Stimulated activated CD4-positive, alpha-beta T cell treated with anti-CD3 and anti-CD28 coated beads, Interleukin-1b, Interleukin-23, amount 100 ng/mL, for 1 hour (primary cell): ENCODE data around the gene HTR2A.

Source experiments
- DNase-seq, 2 donors: peaks; one replicate each; pipeline ENCODE4 v3.0.0-alpha.2; 2020; ENCODE audit warnings: low read depth in 2 of 2

The HTR2A gene

GRCh38 chr13:46871557-46871956 lies 25.3 kb downstream of the HTR2A start:
- no peak for DNase-seq

DNA sequence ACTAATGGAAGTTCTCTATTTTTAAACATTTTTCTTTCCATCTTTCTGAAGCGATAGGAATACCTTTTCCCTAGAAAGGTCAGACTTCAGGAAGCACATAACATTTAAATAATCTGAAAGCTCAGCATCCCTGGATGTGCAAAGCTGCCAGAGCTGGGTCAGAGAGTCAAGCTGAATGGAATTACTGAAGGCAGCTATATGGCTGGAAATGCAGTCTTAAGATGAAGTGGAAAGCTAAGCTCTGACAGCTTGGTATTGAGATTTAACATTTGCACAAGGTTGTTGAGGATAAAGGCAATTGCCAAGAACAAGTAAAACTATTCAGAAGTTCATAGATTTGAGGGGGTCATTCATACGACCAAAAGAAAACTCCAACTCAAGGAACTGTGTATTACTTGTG lies 28.8 kb downstream of the HTR2A start:
- no peak for DNase-seq

DNA sequence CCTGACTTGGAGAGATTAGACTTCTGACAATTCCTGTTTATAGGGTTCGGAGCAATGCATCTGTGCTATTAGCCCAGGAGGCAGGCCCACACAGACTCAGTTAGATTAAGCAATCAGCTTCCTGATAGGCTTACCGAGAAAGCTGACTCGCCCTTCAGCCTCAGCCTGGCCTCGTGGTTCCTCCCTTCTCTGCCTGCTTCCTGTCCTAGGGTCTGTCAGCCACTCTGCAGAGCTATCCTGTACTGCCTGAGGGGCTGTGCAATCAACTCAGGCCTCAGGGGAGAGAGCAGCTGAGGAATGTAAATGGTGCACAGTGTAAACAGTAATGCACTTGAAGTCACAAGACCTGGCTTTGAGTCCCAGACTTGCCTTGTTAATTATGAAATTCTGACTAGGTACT lies 30.7 kb downstream of the HTR2A start:
- DNase-seq, result no peak

- no peak for DNase-seq
Measured at GRCh38 chr13:46864941-46865340, 31.9 kb downstream of the HTR2A start.

DNA sequence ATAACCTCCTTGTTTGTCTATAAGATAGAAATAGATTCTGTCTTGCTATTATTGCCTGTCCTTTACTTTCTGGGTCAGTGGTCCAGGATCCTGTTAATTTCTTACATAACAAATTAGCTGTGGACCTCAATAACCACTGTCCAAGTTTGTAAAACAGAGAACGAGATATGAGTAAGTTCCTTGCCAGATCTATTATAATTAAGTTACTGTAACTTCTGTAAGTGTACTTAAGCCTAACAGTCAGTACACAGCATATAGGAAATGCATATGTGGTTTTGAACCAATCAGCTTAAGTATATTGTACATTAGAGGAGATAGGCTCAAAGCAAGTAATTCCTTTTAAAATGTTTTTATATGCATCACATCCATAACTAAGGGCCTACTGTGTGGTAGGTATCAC lies 34.9 kb downstream of the HTR2A start:
- DNase-seq, result no peak

GRCh38 chr13:46860722-46861121 lies 36.1 kb downstream of the HTR2A start:
- DNase-seq, result no peak

- no peak for DNase-seq
Measured at GRCh38 chr13:46858776-46859175, 38.1 kb downstream of the HTR2A start.

DNA sequence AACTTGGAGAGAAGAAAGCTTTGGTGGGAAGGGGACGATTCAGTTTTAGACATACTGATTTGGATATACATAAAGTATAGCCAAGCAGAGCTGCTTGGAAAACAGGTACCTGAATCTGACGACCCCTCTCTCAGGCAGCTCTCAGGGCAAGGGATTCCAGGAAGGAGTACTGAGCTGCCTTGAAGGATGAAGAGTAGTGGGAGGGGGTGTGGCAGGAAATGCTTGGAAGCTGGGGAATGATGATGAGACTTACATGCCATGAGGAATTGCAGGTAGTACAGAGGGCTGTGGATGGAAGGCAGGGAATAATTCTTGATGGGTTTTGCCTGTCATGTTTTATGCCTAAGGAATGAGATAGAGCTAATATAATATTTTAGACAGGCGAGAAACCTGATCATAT lies 38.7 kb downstream of the HTR2A start:
- no peak for DNase-seq

- no peak for DNase-seq
Measured at GRCh38 chr13:46855664-46856063, 41.2 kb downstream of the HTR2A start.

DNA sequence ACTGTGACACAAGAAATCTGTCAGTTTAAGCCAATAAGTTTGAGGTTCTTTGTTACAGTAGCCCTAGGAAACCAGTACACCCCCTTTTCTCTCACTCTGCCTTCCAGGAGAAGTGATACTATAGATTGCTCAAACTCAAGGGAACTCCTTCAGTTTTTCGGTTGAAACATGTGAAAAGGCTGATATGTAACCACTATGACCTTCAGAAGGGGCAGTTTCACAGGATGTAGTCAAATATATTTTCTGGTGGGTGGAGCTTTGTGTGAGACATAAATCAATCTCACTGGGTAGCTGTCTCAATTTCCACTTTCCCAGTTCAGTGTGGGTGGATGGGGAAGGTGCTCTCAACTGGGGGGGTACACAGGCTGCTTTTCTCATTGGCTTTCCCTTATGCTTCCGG lies 41.7 kb downstream of the HTR2A start:
- no peak for DNase-seq

DNA sequence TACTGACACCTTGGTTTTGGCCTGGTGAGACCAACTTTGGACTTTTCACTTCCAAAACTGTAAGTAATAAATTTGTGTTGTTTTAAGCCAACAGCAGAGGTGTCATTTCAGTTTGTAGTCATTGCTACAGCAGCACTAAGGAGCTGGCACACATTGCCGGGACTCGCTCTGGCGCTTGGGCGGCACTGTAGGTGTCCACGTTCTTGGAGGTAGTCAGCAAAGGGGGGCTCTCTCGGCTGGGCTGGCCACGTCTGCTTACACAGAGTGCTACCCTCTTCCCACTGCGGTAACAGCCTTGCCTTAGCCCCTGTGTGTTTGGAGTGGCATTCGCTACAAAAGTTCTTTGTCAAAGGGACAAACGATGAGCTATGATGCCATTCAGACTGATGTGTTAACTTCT lies 44.7 kb downstream of the HTR2A start:
- no peak for DNase-seq

- no peak for DNase-seq
Measured at GRCh38 chr13:46850214-46850613, 46.6 kb downstream of the HTR2A start.

DNA sequence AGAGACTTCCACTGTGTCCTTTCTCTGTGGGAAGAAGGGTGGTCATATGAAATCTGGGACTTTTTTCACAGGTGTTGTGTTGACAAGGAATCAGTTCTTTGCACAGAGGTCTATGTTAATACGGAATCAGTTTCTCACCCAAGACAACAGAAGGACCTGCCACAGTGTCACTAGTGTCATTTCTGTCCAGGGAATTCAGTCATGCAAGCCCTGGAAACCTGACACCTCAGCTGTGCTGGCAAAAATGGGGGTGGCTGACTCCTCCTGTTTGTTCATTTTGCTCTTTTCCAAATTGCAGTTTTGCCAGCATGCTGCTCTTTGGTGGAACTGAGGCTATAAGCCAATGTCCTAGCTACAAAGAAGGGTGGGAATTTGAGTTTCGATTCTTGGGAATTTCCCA lies 50.1 kb downstream of the HTR2A start:
- no peak for DNase-seq

- DNase-seq, result no peak
Measured at GRCh38 chr13:46845146-46845545, 51.7 kb downstream of the HTR2A start.

GRCh38 chr13:46844431-46844830 lies 52.4 kb downstream of the HTR2A start:
- no peak for DNase-seq

DNA sequence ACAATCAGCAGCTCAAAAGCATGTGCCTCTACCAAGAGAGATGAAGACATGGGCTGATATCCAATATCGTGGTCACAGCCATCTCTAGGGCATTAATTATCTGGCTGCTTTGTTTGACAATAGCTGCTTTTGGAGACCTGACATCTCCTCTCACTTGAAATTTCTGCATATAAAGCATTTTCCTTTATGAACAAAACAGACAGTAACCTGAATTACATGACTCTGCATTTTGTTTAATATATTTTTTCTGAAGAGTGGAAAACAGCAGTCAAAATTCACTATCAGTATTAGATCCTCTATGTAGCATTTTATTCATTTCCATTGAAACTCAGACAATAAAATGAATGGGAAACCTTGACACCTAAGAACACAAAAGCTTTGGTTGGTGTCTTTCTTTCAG lies 57.5 kb downstream of the HTR2A start:
- no peak for DNase-seq

GRCh38 chr13:46834657-46835056 lies 62.2 kb downstream of the HTR2A start:
- DNase-seq, result no peak

DNA sequence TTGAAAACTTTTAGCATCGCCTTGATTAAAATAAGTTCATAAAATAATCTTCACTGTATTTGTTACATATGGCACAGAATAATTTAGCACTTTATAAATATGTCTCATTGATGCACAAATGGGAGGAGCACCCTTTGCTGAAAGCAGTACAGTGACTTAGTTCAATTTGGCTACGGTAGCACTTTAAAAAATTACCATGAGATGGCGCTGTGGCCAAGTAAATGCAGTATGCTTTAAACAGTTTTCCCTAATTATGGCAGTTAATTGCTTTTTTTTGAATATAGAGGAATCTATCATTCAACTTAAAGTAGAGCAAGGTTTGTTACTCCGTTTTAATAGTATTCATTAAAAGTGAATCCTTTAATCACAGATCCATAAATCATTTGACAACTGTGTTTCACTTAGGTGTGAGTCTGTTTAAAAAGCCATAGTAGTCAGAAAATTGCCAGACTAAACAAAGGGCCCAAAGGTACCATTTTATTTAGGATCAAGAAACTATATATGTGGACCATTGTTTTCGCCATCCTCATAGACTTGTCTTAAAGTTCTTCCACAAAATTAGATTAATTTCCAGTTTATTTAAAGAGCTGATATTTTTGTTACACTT lies 65.2 kb downstream of the HTR2A start:
- DNase-seq, result peak in 1 of 2 donors; percentile 1

DNA sequence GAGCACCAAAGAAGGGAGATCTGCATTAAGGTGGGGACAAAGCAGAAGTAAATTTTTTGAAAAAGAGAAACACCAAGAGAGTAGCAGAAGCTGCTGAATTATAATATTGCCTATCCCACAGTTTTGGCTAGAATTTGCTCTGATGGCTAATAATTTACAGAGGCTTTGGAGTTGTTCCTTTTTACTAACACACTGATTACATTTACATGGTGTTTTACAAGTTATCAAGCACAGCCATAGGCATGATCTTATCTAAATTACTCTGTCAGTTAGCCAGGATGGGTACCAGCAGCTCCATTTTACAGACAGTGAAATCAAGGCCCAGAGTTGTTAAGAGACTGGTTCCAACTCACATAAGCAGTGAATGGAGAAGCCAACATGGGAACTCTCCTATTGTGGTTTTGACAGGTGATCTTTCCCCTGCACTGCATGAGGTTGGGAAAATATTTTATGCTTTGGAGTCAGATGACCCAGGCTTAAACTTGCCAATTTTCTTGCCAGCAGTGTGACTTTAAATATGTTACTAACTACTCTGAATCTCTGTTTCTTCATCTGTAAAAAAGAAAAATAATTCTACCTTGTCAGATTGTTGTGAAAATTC lies 66.3 kb downstream of the HTR2A start:
- DNase-seq, result no peak

DNA sequence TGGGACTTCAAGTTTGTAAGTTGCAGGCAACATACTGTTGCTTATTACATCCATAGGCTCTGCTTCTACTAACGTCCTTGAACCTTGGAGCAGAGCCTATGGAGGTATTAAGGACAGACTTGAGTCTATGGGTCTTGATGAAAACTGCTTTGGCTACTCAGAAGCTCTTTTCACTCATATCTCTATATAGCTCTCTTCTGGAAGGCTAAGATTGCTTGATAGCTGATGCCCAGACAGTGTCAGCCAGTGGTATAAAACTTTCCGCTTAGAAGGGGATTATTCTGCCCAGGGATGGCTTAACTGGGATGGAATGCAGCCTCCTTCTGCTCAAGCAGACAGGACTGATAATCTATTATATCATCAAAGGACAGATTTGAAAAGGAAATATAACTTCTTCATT lies 74.3 kb downstream of the HTR2A start:
- no peak for DNase-seq

DNA sequence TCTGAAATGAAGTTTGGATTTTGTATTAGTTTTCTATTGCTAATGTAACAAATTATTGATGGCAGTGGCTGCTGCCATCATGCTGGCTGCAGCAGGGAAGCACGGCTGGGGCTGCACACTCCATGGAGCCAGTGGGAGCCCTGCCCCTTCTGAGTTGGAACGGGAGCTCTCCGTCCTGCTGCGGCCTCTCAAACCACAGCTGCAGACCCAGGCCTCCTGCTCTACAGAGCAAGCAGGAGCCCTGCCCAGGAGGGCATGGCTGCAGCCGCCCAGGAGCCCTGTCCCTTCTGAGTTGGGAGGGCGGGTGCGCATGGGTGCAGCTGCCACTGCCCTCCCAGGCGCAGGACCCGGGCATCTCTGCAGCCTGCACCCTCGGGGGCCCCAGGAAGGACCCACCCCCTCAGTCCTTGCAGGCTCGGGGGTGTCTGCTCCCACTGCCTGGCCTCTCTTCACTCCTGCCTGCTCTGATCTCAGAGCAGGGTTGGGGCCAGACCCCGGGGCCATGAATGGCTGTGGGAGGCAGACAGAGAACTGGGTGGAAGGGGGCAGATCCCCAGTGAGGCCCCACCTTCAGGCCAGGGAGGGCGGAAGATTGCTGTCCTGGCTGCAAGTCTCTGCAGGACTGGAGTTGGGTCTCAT lies 78.9 kb downstream of the HTR2A start:
- no peak for DNase-seq

GRCh38 chr13:46817095-46817494 lies 79.8 kb downstream of the HTR2A start:
- DNase-seq, result no peak

GRCh38 chr13:46816371-46816770 lies 80.5 kb downstream of the HTR2A start:
- no peak for DNase-seq
